ENCODE measurements around the gene HS6ST1. TPM values are rescaled to one million over a fixed set of nuclear protein-coding genes. Genes with fewer than 3 reads are reported as not detected.

The HS6ST1 gene
- total and polyA plus RNA-seq, 7 experiments from 2014 or later, result 1.6 to 14.3 (median 11.3) TPM

DNA sequence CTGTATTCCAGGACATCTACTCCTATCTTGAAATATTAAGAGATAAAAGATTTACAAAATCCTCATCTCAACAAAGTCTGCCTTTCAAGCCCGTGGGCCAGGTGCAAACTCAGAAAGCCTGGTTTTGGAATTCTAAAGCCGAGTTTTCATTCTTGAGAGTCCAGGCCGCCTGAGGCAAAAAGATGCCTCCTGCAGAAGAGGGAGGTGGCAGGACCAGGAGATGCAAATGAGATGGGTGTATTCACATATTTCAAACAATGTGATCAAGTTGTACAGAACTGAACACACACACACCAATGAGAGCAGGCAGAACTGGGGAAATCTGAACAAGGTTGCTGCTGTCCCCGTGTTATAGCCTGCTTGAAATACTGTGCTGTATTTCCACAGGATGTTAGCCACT is 7.7 kb upstream of the HS6ST1 start:
- Mint-ChIP-seq H3K36me3 (peaks cover 0 to under 1% (median 0%) of the 10 kb centered on the region in 5 donors), H3K27ac (no peak overlapping the region), H3K4me1 (peaks cover 3 to 12% (median 8%) of the 10 kb centered on the region in 7 donors), H3K9me3 (peaks cover 0 to 2% (median under 1%) of the 10 kb centered on the region in 11 donors), H3K4me3 (no peak overlapping the region), H3K27me3 (peaks cover 4 to 8% (median 4%) of the 10 kb centered on the region in 5 donors)
- H3K9me3 ChIP-seq (ENCODE audit: control insufficient read depth in 2 of 3, low read length in 3 of 3), result no peaks in the 10 kb centered on the region
- ATAC-seq (no peak), DNase-seq (no peak)
- ChIA-PET POLR2A (no interaction called here), CTCF (interaction anchor here (0.6 kb wide), 1 partner anchor 16 kb away, joined by 3 read pairs; no protein-coding TSS in a partner anchor)
- no peaks in the 10 kb centered on the region for H3K36me3 ChIP-seq (ENCODE audit: control insufficient read depth in 2 of 3, insufficient read depth in 3 of 3, low read length in 3 of 3)
- H3K27me3 ChIP-seq (ENCODE audit: control insufficient read depth in 2 of 2, insufficient read depth in 2 of 2, low read length in 2 of 2), result no peaks in the 10 kb centered on the region
- H3K27ac ChIP-seq (ENCODE audit: low read depth, low read length), result no peak overlapping the region
- peaks cover 3 to 4% of the 10 kb centered on the region in 2 donors for H3K4me1 ChIP-seq (ENCODE audit: control insufficient read depth in 2 of 2, insufficient read depth in 2 of 2, low read length in 2 of 2)
- intact Hi-C loops (cut with micrococcal nuclease), result loop anchor here (10.0 kb wide), 3 partner anchors 802 to 1548 kb away; partner anchors contain the start of gene IWS1 (in 1 of the 2)
- H3K4me3 ChIP-seq (ENCODE audit: low read length), result no peak overlapping the region

DNA sequence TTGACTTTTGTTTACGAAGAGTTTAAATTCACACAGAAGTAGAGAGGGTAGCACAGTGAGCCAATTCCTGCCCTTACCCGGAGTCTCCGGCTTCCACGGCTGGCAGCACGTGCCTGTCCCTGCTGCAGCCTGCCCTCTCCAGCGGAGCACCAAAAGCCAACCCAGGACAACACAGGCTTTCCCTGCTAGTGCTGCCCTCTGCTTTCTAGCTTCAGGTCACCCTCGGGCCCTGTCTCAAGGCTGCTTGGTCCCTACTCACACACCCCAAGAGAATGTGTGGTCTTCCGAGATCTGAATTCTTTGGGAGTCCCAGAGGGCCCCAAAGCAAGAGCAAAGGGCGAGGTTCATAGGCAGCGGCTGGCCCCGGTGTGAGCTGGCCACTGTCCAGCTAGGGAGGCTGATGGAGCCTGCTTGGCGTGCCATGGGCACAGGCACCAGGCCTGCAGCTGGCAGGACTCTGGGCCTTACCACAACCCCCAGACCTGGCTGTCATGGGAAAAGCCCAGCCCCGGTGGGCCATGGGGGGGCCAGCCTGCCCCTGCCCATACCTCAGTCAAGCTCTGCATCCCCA is 7.0 kb upstream of the HS6ST1 start:
- Mint-ChIP-seq H3K27me3 (peaks cover 4 to 9% (median 6%) of the 10 kb centered on the region in 5 donors), H3K36me3 (no peaks in the 10 kb centered on the region), H3K4me1 (peaks cover 6 to 17% (median 13%) of the 10 kb centered on the region in 7 donors), H3K4me3 (no peak overlapping the region), H3K27ac (no peak overlapping the region), H3K9me3 (peaks cover 0 to 1% (median 0%) of the 10 kb centered on the region in 11 donors)
- CTCF ChIA-PET, result interaction anchor here (0.6 kb wide), 1 partner anchor 15 kb away, joined by 3 read pairs; no protein-coding TSS in a partner anchor
- peak in 1 of 9 donors; percentile 17 for DNase-seq
- POLR2A ChIA-PET, result no interaction called here
- Histone ChIP-seq H3K4me3 (ENCODE audit: low read length) (no peak overlapping the region), H3K9me3 (ENCODE audit: control insufficient read depth in 2 of 3, low read length in 3 of 3) (no peaks in the 10 kb centered on the region), H3K4me1 (ENCODE audit: control insufficient read depth in 2 of 2, insufficient read depth in 2 of 2, low read length in 2 of 2) (peaks cover 5 to 6% of the 10 kb centered on the region in 2 donors), H3K36me3 (ENCODE audit: control insufficient read depth in 2 of 3, insufficient read depth in 3 of 3, low read length in 3 of 3) (no peaks in the 10 kb centered on the region), H3K27ac (ENCODE audit: low read depth, low read length) (no peak overlapping the region), H3K27me3 (ENCODE audit: control insufficient read depth in 2 of 2, insufficient read depth in 2 of 2, low read length in 2 of 2) (no peaks in the 10 kb centered on the region)
- intact Hi-C loops (cut with micrococcal nuclease), result loop anchor here (10.0 kb wide), 3 partner anchors 801 to 1549 kb away; partner anchors contain the start of gene IWS1 (in 1 of the 2)
- ATAC-seq, result no peak

DNA sequence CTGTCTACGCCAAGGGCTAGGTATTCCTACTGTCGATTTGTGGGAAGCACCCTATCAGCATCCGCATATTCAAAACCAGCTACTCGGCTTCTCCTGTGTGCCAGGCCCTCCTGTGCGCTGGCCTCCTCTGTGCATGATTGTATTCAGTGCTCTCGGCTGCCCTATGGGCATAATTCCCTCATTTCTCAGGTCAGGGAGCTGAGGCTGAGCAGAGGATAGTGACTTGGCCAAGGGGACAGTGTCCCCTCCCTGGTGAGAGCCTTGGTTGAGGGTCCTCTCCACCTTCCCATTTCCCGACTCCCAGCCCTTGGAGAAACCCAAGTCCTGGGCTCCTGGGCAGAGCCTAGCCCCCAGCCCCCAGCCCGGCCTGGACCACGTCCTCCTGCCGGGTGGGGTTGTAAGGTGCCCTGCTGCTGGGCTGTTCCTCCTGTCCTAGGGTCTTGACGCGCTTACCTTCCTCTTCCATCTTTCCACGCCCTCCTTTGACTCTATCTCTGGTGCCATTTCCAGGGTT is 6.3 kb upstream of the HS6ST1 start:
- peaks cover 2 to 13% (median 3%) of the 10 kb centered on the region in 5 donors for H3K27me3 Mint-ChIP-seq
- no peaks in the 10 kb centered on the region for H3K9me3 ChIP-seq (ENCODE audit: control insufficient read depth in 2 of 3, low read length in 3 of 3)
- ChIA-PET POLR2A (no interaction called here), CTCF (no interaction called here)
- H3K4me3 Mint-ChIP-seq, result no peak overlapping the region
- H3K4me1 ChIP-seq (ENCODE audit: control insufficient read depth in 2 of 2, insufficient read depth in 2 of 2, low read length in 2 of 2), result peaks cover 5 to 6% of the 10 kb centered on the region in 2 donors
- H3K27ac Mint-ChIP-seq, result no peak overlapping the region
- H3K27ac ChIP-seq (ENCODE audit: low read depth, low read length), result no peak overlapping the region
- H3K4me1 Mint-ChIP-seq, result peaks cover 6 to 20% (median 14%) of the 10 kb centered on the region in 7 donors
- intact Hi-C loops (cut with micrococcal nuclease), result loop anchor here (5.0 to 10.0 kb wide), 7 partner anchors 298 to 1668 kb away; partner anchors contain the start of genes SAP130 (in 2 of the 2), GYPC (in 1 of the 2) and IWS1 (in 1 of the 2)
- ATAC-seq (no peak), DNase-seq (no peak)
- H3K9me3 Mint-ChIP-seq, result peaks cover 0 to 1% (median 0%) of the 10 kb centered on the region in 11 donors
- H3K36me3 Mint-ChIP-seq, result no peaks in the 10 kb centered on the region
- no peaks in the 10 kb centered on the region for H3K36me3 ChIP-seq (ENCODE audit: control insufficient read depth in 2 of 3, insufficient read depth in 3 of 3, low read length in 3 of 3)
- no peak overlapping the region for H3K4me3 ChIP-seq (ENCODE audit: low read length)
- no peaks in the 10 kb centered on the region for H3K27me3 ChIP-seq (ENCODE audit: control insufficient read depth in 2 of 2, insufficient read depth in 2 of 2, low read length in 2 of 2)

DNA sequence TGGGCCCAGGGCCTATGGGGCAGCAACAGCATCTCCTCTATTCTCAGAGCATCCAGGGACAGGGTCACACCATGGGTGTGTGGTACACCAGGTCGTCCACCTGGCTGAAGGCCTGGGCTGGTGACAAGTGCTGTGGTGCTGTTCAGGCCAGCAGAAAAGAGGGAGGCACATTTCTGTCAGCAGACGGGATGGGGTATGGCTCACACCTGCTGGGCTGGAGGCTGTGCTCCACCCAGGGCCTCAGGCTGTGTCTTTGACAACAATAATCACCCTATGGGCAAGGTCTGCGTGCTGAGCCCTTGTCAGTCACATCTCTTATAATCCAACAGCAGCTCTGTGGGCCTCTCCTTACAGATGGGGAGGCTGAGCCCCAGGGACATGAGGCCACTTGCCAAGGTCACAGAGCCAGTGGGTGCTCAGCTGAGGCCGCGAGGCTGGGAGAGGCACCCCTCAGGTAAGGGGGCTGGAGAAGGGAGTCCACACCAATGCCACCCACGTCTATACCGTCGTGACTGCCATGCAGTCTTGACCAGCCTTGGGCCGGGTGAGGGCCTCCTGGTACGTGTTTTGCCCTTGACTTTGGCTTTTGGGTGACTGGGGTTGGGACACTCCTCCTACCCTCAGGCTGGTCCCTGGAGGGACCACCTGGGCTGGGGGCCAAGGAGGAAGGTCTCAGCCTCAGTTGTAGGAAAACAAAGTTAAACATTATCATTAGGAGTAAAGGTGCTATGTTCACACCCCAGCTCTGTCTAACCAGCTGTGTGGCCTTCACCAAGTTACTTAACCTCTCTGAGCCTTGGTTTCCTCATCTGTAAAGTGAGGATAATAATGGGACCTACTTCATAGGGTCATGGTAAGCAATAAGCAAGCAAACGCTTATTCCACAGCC is 5.6 kb upstream of the HS6ST1 start:
- peaks cover 6 to 21% (median 14%) of the 10 kb centered on the region in 7 donors for H3K4me1 Mint-ChIP-seq

DNA sequence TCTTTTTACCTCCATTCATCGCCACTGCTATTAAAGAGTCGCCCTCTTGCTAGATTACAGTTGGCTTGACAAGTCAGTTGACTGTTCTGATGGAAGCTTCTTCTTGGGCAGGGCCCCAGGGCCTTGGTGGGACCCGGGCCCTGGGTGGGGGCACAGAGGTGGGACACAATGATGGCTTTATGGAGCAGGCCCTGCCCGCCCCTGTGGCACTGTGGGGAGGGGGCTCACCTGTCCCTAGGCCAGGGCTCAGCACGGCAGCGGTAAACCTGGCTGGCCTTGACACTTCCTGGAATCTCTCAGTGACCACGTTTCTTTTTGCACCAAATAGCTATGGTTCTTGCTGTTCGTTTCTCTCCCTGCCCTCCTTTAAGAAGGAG is 4.9 kb upstream of the HS6ST1 start:
- Mint-ChIP-seq H3K27me3 (peaks cover 0 to 13% (median 0%) of the 10 kb centered on the region in 5 donors), H3K27ac (peak overlapping the region in 5 of 9 donors; percentile 6 to 78 (median 58)), H3K4me1 (peaks cover 6 to 22% (median 14%) of the 10 kb centered on the region in 7 donors), H3K4me3 (peak overlapping the region; percentile 59 to 92 (median 74)), H3K36me3 (no peaks in the 10 kb centered on the region), H3K9me3 (peaks cover 0 to 1% (median 0%) of the 10 kb centered on the region in 11 donors)
- peak in 1 of 9 donors; percentile 19 for DNase-seq
- intact Hi-C loops (cut with micrococcal nuclease), result loop anchor here (5.0 to 10.0 kb wide), 7 partner anchors 296 to 1666 kb away; partner anchors contain the start of genes SAP130 (in 2 of the 2), GYPC (in 1 of the 2) and IWS1 (in 1 of the 2)
- no peak for ATAC-seq
- CTCF ChIA-PET, result no interaction called here
- no peak overlapping the region for H3K4me3 ChIP-seq (ENCODE audit: low read length)
- POLR2A ChIA-PET, result no interaction called here
- H3K27ac ChIP-seq (ENCODE audit: low read depth, low read length), result no peak overlapping the region
- H3K27me3 ChIP-seq (ENCODE audit: control insufficient read depth in 2 of 2, insufficient read depth in 2 of 2, low read length in 2 of 2), result no peaks in the 10 kb centered on the region
- no peaks in the 10 kb centered on the region for H3K36me3 ChIP-seq (ENCODE audit: control insufficient read depth in 2 of 3, insufficient read depth in 3 of 3, low read length in 3 of 3)
- no peaks in the 10 kb centered on the region for H3K9me3 ChIP-seq (ENCODE audit: control insufficient read depth in 2 of 3, low read length in 3 of 3)
- peaks cover 5 to 12% of the 10 kb centered on the region in 2 donors for H3K4me1 ChIP-seq (ENCODE audit: control insufficient read depth in 2 of 2, insufficient read depth in 2 of 2, low read length in 2 of 2)

More for the DNA sequence above, 5.6 kb upstream of the HS6ST1 start:
- Mint-ChIP-seq H3K36me3 (no peaks in the 10 kb centered on the region), H3K27me3 (peaks cover 0 to 13% (median 0%) of the 10 kb centered on the region in 5 donors), H3K4me3 (peak overlapping the region in 8 of 10 donors; percentile 29 to 92 (median 74)), H3K27ac (peak overlapping the region in 2 of 9 donors; percentile 3 to 59), H3K9me3 (peaks cover 0 to 1% (median 0%) of the 10 kb centered on the region in 11 donors)
- CTCF ChIA-PET, result no interaction called here
- Histone ChIP-seq H3K4me3 (ENCODE audit: low read length) (no peak overlapping the region), H3K4me1 (ENCODE audit: control insufficient read depth in 2 of 2, insufficient read depth in 2 of 2, low read length in 2 of 2) (peaks cover 5 to 11% of the 10 kb centered on the region in 2 donors), H3K9me3 (ENCODE audit: control insufficient read depth in 2 of 3, low read length in 3 of 3) (no peaks in the 10 kb centered on the region), H3K27me3 (ENCODE audit: control insufficient read depth in 2 of 2, insufficient read depth in 2 of 2, low read length in 2 of 2) (no peaks in the 10 kb centered on the region), H3K36me3 (ENCODE audit: control insufficient read depth in 2 of 3, insufficient read depth in 3 of 3, low read length in 3 of 3) (no peaks in the 10 kb centered on the region), H3K27ac (ENCODE audit: low read depth, low read length) (no peak overlapping the region)
- DNase-seq (peak in 1 of 9 donors; percentile 19), ATAC-seq (no peak)
- intact Hi-C loops (cut with micrococcal nuclease), result loop anchor here (5.0 to 10.0 kb wide), 7 partner anchors 297 to 1667 kb away; partner anchors contain the start of genes SAP130 (in 2 of the 2), GYPC (in 1 of the 2) and IWS1 (in 1 of the 2)
- POLR2A ChIA-PET, result no interaction called here
